ENCODE measurements around the gene CDHR4.

Gene CDHR4

GRCh38 chr3:49804141-49805041 lies 4.7 kb upstream of the CDHR4 start:
- FAIRE-seq, result peak; percentile 33
- no peak for DNase-seq (ENCODE audit: extremely low spot score, insufficient read length, low read depth)

GRCh38 chr3:49803465-49804140 lies 3.9 kb upstream of the CDHR4 start:
- no peak for FAIRE-seq
- DNase-seq (ENCODE audit: extremely low spot score, insufficient read length, low read depth), result no peak

DNA sequence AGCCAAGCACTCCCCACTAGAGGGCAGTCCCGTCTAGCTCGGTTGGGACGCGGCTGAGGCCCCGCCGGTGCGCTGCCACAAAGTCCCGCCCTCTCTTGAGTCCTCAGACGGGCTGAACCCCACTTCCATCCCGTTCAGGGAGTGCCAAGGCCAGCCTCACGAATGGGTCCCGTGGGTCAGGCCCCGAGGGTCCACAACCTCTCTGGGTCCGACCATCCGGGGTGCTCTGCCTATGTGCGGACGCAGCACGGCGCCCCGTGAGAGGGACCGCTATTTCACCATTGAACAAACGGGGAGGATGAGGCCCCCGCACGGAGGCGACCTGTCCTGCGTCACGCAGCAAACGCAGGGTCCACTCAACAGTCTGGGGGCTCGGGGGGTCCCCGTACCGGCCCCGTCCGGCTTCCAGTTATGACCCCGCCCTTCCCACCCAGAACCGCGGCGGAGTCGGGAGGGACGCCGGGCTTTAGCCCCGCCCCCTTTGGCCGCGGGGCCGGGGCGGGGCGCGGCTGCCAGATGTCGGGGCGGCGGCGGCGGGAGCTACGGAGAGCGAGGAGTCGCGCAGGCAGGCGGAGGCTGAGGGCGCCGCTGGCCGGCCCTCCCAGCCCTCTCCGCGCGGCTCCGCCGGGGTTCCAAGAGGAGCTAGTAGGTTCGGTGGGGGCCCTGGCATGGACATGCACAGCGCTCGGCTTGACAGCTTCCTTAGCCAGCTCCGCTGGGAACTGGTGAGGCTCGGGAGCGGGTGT lies 3.2 kb upstream of the CDHR4 start, which contains the start of gene INKA1:
TSS of gene INKA1 (plus strand) at position 543 of the 746 bp plus-strand sequence. CDS start at position 675, 132 bp downstream.
- DNase-seq (ENCODE audit: extremely low spot score, insufficient read length, low read depth) (peak; percentile 81), FAIRE-seq (peak; percentile 94)

- FAIRE-seq (no peak), DNase-seq (ENCODE audit: extremely low spot score, insufficient read length, low read depth) (no peak)
Measured at GRCh38 chr3:49801160-49801559, 1.5 kb upstream of the CDHR4 start.

- no peak for FAIRE-seq
- DNase-seq (ENCODE audit: extremely low spot score, insufficient read length, low read depth), result no peak
Measured at GRCh38 chr3:49799105-49799504, 568 bp downstream of the CDHR4 start.

DNA sequence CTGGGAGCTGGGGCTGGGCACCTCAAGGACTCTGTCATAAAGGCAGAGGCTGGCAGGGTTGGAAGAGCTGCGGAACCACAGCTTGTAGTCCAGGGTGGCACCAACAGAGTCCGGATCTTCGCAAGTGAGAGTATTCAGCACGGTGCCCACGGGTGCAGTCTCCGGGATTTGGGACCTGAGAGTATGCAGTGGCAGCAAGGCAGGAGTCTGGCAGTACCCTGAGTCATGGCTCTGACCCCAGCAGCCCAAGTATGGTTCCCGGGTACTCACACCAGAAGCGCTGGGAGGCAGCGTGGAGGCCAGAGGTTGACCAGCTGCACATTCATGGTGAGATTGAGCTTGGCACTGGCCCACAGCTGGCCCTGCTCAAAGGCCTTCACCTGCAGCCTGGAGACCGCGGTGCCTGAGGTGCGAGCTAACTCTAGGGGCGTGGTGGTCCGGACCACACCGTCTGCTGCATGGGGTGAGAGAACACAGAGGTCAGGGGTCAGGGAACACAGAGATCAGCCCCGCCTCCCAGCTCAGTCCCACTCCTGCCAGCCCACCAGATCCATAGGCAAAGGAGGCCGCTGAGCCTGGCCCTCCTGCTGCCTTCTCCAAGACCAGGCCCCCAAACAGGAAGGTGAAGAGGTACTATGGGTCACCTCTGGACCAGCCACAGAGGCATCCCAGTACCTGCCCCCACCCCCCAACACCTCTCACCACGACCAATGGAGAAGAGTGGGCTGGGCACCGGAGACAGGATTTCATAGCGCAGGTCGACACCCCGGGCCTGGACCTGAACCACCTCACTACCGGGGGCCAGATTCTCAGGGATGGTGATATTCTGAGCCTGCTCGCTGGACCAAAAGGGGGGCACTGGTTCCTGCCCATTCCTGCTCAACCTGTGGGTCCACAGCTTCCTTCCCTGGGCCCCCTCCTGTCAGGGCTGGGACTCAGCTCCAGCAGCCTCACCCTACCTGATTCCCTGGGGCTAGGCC lies 4.5 kb downstream of the CDHR4 start:
- no peak for DNase-seq (ENCODE audit: extremely low spot score, insufficient read length, low read depth)
- no peak for FAIRE-seq

GRCh38 chr3:49794431-49794830 lies 5.2 kb downstream of the CDHR4 start:
- DNase-seq (ENCODE audit: extremely low spot score, insufficient read length, low read depth) (no peak), FAIRE-seq (no peak)

GRCh38 chr3:49793486-49794085 lies 6.1 kb downstream of the CDHR4 start:
- DNase-seq (ENCODE audit: extremely low spot score, insufficient read length, low read depth) (no peak), FAIRE-seq (no peak)

GRCh38 chr3:49792371-49793150 lies 7.1 kb downstream of the CDHR4 start:
- FAIRE-seq (no peak), DNase-seq (ENCODE audit: extremely low spot score, insufficient read length, low read depth) (no peak)

GRCh38 chr3:49791571-49791970 lies 8.1 kb downstream of the CDHR4 start:
- FAIRE-seq (no peak), DNase-seq (ENCODE audit: extremely low spot score, insufficient read length, low read depth) (no peak)

DNA sequence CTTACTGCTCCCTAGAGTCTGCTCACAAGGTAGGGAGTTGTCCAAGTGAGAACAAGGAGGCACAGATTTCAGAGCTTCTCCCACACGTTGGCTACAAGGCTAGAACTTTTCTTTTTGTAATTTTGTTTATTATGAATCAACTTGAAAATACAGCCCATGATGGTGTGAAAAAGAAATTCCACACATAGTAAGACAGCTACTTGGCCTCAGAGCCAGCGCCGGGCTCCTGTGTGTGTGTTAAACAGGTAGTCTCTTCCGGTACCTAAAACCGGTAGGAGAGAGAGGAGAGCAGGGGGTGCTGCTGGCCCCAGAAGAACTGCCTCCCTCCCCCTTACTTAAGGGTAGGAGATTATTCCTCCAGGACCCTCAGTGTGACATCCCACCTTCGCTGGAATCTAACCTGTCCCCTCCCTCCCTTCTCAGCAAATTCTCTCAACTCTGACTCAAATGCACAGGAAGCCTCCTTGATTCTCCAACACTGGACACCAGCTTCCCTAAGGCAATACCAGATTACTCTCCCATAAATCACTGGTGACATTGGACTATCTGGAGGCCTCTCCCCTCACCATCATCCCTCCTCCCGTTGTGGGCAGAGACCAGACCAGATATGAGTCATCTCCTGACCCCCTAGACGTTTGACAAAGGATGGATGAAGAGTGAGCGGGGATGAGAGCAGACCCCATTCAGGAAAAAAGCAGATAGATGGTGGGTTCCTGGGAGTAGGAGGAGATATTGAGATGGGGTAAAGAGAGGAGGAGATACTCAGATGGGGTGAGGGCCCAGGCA lies 8.9 kb downstream of the CDHR4 start:
- no peak for FAIRE-seq
- DNase-seq (ENCODE audit: extremely low spot score, insufficient read length, low read depth), result no peak

GRCh38 chr3:49788056-49788455 lies 11.6 kb downstream of the CDHR4 start:
- no peak for DNase-seq (ENCODE audit: extremely low spot score, insufficient read length, low read depth)
- no peak for FAIRE-seq

DNA sequence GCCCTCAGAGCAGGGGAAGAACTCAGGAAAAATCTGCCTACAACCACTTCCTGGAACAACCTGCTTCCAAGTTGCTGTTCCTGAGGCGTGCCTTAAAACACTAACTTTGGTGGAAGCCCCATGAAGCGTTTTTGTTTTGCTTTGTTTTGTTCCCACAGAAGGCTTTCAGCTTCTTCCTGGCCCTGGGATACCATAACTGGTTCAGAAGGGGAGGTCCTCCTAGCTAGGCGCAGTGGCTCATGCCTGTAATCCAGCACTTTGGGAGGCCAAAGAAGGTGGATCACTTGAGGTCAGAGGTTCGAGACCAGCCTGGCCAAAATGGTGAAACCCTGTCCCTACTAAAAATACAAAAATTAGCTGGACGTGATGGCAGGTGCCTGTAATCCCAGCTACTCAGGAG lies 12.1 kb downstream of the CDHR4 start:
- no peak for FAIRE-seq
- DNase-seq (ENCODE audit: extremely low spot score, insufficient read length, low read depth), result no peak

GRCh38 chr3:49787182-49787464 lies 12.6 kb downstream of the CDHR4 start:
- FAIRE-seq (peak; percentile 52), DNase-seq (ENCODE audit: extremely low spot score, insufficient read length, low read depth) (no peak)

DNA sequence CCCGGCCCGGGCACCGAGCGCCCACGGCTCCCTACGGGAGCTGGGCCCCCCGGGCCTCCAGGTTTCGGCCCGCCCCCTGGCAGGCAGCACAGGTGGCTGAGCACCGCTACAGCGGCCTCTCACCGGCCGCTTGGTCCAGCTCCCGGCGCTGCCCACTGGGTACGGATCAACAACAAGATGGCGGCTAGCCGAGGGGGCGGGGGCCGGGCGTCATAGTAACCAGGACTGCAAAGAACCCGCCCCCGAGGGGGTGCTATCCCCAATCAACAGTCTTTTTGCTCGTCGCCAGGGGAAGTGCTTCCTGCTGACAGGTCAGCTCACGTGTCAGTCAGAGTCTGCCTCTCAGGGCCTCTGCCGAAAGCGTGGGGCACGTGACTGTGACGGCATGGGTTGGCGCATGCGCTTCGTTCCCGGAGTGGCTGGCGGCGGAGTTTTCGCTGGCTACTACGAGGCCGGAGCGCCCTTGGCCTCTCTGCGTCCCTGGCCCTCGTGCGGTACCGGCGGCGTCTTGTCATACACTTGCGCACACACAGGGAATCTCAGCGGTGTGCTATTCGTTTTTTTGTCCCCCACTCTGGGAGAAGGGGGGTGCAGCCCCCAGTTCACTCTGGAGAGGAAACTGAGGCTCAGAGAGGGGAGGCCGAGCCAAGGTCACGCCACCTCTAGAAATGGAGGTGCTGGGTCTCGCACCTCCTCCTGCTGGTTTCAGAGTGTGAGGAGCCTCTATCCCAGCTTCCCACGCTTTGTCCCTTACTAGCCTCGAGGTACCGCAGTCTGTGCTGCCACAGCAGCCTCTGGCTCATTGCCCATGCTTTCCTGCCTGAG lies 13.1 kb downstream of the CDHR4 start, which contains the start of gene IP6K1:
TSS of gene IP6K1 (minus strand) at position 186 of the 825 bp plus-strand sequence. CDS start 38,502 bp downstream, outside the sequence.
- FAIRE-seq (peak; percentile 100), DNase-seq (ENCODE audit: extremely low spot score, insufficient read length, low read depth) (peak; percentile 100)

DNA sequence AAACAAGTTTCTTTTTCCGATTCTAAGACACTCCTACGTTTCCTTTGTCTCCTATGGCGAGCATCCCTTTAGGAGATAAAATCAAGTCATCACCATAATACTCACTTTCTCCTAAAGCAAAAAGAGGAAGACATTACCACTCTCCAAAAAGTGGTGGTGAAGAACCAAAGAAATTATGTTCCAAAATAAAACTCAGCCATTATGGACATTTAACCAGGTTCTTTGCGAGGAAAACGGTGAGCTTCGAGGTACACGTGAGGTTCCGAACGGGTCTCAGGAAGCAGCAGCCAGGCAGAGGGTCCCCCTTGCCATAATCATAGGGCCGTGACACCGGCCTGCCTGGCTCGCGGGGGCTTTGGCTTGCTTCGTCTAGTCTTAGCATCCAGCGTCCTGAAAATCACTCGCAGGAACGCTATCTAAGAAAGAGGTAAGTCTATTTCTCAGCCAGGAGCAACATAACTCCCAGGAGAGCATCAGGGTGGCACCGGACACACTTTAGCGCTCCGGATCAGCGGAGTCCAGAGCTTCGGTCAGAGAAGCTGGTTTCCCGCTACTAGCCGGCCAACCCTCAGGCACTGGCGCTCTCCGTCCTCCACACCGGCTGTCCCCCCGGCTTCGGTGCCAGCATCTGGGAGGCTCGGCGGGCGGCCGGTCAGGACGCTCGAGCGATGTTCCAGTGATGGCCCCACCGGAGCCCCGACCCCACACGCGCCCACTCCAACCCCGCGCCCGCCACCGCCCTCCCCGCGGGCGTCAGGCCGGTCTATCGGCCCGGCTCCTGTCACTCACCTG lies 13.9 kb downstream of the CDHR4 start:
- DNase-seq (ENCODE audit: extremely low spot score, insufficient read length, low read depth) (no peak), FAIRE-seq (peak; percentile 53)
